Hindlimb muscle (tissue), 1 donor: ENCODE measurements around the gene AAMP. TPM values are rescaled to one million over a fixed set of nuclear protein-coding genes. Genes with fewer than 3 reads are reported as not detected.

ENCODE experiments used
- DNase-seq: peaks from one replicate; pipeline ENCODE4 v3.0.0-alpha.2; 2013
- polyA plus RNA-seq: library from polyadenylated mRNA; unstranded; fragments of 120-200 nt; gene quantifications from one replicate; pipeline ENCODE4 v1.2.1, GENCODE V29; 2013; ENCODE audit not compliant: insufficient read length

Gene AAMP
- polyA plus RNA-seq, 1 donor: 107 TPM

DNA sequence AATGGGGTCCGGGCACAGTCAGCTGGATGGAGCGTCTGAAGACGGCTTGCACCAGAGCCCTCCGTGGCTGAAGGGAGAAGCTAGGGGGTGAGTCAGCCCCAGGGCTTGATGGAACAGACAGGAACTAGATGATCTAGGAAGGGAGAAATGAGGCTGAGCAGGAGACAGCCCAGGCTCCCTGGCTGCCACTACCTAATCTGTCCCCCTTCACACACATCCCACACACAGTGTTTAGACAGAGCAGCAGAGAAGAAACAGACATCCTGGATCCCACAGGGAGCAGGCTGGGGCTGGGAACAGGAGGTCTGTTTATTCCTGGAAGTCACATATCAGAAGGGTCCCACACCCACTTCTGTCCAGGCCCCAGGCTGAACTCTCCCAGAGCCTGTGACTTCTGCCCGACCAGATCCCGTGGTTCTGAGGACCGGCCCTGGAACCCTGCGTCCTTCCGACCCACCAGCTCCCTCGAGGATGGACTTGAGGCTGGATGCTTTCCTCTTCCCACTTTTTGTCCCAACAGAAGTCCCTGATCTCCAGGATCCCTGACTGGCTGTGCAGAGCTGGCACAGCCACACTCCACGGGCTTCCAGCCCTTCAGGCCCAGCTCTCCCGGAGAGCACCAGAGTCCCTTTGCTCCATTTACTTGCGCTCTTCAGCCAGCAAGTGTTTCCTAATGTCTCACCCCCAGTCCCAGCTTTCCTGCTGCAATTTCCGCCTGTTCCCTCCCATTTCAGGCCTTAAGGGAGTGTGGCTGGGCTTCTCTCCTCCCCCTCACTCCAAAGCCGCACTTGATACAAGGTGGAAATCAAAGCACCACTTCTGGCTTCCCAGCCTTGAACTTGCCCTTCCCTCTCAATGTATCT lies 10.6 kb downstream of the AAMP start:
- no peak for DNase-seq

GRCh38 chr2:218257390-218257981 lies 12.5 kb downstream of the AAMP start:
- no peak for DNase-seq

GRCh38 chr2:218256612-218257350 lies 13.2 kb downstream of the AAMP start:
- DNase-seq: no peak

GRCh38 chr2:218255446-218255845 lies 14.5 kb downstream of the AAMP start:
- DNase-seq: no peak

- DNase-seq: no peak
Measured at GRCh38 chr2:218253232-218253625, 16.7 kb downstream of the AAMP start.

- no peak for DNase-seq
Measured at GRCh38 chr2:218252509-218253231, 17.3 kb downstream of the AAMP start.

DNA sequence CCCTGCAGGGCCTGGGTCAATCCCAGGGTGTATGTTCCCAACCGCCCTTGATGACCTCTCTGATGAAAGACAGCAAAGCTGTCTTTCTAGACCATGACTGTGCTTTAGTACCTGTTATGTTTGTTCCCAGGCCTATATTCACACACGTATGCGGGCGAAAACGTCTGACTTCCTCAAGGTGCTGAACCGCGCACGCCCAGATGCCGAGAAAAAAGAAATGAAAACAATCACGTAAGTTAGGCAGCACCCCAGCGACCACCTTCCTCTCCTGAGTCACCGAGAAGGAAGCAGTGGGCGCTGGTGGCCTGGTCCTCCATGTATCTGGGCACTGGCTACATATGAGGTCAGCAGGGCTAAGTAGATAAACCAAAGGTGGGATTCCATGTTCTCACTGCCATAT lies 20.2 kb downstream of the AAMP start:
- no peak for DNase-seq

- no peak for DNase-seq
Measured at GRCh38 chr2:218245214-218245613, 24.7 kb downstream of the AAMP start.

DNA sequence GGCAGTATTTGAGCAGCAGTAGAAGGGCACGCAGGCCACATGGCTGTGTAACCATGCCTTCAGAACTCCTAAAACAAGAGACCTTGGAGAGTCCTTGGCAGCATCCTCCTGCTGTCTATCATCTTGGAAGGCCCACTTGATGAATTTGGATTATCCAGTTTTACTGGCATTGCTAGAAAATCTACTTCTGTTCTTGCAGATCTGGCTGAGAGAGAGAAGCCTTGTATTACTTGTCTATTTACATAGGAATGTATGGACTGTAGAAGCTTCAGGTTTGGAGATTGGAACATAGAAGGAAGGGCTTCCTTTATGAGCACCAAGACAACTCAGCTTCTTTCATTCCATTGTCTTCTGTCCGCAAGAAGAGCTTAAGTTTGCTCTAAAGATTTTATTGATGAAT lies 25.3 kb downstream of the AAMP start:
- no peak for DNase-seq

GRCh38 chr2:218244204-218244603 lies 25.7 kb downstream of the AAMP start:
- DNase-seq: no peak

- DNase-seq: no peak
Measured at GRCh38 chr2:218238887-218239286, 31.1 kb downstream of the AAMP start.

DNA sequence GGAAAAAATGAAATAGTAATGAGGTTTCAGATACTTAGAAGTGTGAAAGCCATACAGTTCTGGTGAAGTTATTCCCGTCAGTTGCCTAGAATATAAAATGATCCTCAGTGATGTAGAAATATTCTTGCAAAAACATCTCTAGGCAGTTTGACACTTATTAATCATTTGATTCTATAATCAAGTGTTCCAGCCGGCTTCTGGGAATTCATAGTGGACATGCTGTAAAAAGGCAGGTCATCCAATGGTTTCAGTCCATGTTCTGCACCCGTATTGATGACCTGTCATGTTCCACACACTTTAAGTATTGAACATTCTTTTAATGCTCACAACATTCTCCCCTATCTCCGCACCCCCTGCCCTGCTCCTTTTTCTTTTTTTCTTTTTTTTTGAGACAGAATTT lies 33.1 kb downstream of the AAMP start:
- no peak for DNase-seq

GRCh38 chr2:218235017-218235416 lies 34.9 kb downstream of the AAMP start:
- DNase-seq: no peak

GRCh38 chr2:218234521-218234920 lies 35.4 kb downstream of the AAMP start:
- DNase-seq: no peak

DNA sequence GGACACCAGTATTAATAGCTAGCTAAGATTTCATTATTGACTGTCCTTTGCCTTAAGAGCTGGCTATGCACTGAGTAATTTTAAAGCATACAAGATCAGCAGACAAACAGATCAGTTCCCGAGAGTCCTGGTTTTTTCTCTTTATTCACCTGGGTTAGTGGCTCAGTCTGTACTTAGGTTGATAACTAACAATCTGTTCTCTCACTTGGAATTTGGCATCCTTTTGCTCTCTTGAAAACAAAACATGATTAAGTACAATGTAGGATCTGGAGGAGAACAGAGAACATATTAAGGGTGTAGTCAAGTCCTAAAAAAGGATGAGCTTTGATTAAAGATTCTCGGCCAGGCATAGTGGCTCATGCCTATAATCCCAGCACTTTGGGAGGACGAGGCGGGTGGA lies 36.4 kb downstream of the AAMP start:
- no peak for DNase-seq

DNA sequence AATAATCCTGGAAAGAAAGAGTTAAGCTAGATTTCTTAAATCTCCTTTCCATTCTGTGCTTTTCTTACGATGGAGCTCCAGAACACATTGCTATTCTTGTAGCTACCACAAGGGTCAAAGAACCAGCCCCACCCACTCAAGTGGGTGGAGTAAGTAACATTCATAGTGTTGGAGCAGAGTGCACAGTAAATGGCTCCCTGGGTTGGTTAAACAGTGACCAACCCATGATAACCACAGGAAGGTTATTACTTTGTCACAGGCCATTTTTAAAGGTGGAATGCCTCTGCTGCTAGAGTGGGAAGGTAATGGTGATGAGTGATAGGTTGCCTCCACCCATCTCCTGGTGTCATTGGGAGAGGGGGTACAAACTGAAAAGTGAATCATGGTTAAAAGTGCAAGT lies 39.1 kb downstream of the AAMP start:
- no peak for DNase-seq

- no peak for DNase-seq
Measured at GRCh38 chr2:218229851-218230250, 40.1 kb downstream of the AAMP start.

GRCh38 chr2:218229239-218229638 lies 40.7 kb downstream of the AAMP start:
- DNase-seq: no peak

DNA sequence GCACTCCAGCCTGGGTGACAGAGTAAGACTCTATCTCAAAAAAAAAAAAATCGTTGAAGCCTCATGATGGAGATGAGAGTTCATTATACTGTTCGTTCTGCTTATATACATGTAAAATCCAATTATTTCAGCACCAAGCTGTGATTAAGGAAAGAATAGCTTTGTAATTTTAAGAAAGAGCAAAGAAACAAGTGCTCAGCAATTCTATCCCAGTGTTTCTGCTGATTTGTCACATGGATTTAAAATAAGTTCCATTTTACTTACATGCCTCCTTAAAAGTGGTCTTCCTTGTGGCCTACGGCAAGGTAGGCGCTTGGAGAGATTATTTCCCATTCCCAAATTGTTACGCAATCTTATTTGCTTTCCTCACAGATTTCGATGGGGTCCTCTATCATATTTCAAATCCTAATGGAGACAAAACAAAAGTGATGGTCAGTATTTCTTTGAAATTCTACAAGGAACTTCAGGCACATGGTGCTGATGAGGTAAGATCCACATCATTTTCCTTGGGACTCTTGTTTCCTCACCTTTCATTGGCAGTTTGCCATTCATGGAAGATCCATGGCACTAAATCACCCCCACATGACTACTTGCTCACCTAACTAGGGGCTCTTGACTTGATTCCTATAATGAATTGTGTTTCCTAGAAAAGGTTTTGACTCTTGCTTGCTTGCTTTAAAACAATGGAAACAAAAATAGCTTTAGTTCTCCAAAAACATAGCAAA lies 41.4 kb downstream of the AAMP start:
- no peak for DNase-seq

DNA sequence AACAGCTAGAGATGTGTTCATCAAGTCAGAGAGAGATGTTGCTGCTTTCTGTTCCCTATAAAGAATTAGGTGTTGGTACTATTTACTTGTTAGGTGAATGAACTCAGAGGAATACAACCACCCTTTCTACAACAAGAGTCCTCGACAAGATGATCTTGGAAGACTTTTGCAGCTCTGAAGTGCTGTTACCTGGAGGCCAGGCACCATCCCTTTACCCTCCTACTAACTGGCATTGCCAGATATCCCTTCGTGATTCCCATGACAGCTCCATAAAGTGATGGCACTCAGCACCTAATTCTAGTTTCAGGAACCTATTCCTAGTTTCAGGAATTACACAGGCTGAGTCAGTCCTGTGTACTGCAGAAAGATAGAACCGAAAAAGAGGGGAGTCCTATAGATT lies 43.0 kb downstream of the AAMP start:
- no peak for DNase-seq

GRCh38 chr2:218224186-218224585 lies 45.8 kb downstream of the AAMP start:
- DNase-seq: no peak

DNA sequence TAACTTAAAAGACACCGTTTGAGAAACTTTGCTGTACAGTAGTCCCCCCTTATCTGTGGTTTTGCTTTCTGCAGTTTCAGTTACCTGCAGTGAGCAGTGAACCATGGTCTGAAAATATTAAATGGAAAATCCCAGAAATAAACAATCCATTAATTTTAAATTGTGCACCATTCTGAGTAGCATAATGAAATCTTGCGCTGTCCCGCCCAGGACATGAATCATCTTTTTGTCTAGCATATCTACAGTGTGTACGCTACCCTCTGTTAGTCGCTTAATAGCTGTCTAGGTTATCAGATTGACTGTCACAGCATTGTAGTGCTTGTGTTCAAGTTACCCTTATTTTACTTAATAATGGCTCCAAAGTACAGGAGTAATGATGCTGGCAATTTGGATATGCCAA lies 46.9 kb downstream of the AAMP start:
- no peak for DNase-seq
